Stomach (tissue), 9 donors: Measurements from ENCODE around the gene ITPR2. TPM values are rescaled to one million over a fixed set of nuclear protein-coding genes. Genes with fewer than 3 reads are reported as not detected.
A peak's percentile ranks its signal among the peaks of the same experiment; 100 is the strongest.

Experiments used
- DNase-seq, 2 donors: peaks; one replicate each; pipeline versions ENCODE4 v3.0.0 to v3.0.0-alpha.2; 2013 to 2019
- H3K27ac ChIP-seq, 5 donors: fragments of 200-600 bp in 4 of 5; sonication (generic) in 4 of 5; one replicate each; pipeline ENCODE4 v1.5.1; 2013 to 2019; ENCODE audit warnings: mild to moderate bottlenecking in 1 of 5, moderate library complexity in 1 of 5
- H3K27me3 ChIP-seq, 3 donors: fragments of 200-600 bp; sonication (generic); one replicate each; pipeline ENCODE4 v1.5.1; 2017 to 2019; ENCODE audit warnings: mixed run types in 1 of 3
- H3K36me3 ChIP-seq, 4 donors: fragments of 200-600 bp; sonication (generic); 1 replicate in 3 of 4; 2 replicates in 1 of 4; pipeline ENCODE4 v1.5.1; 2016 to 2019
- H3K4me1 ChIP-seq, 4 donors: fragments of 200-600 bp; sonication (generic); one replicate each; pipeline ENCODE4 v1.5.1; 2016 to 2019
- H3K4me3 ChIP-seq, 4 donors: fragments of 200-600 bp; sonication (generic) in 3 of 4; one replicate each; pipeline ENCODE4 v1.5.1; 2016 to 2019; ENCODE audit warnings: mild to moderate bottlenecking in 1 of 4
- H3K9me3 ChIP-seq, 4 donors: fragments of 200-600 bp; sonication (generic); one replicate each; pipeline ENCODE4 v1.5.1; 2016 to 2019
- CTCF ChIP-seq, 7 experiments: fragments of 450-650 bp in 4 of 7; fragments of 200-600 bp in 3 of 7; sonication (generic) in 3 of 7; IDR thresholded peaks; one replicate each; pipeline ENCODE4 v1.5.1; 2016 to 2019; ENCODE audit warnings: antibody characterized with exemption in 7 of 7, control low read depth in 2 of 7, mild to moderate bottlenecking in 1 of 7
- EP300 ChIP-seq: sonication (generic); formaldehyde crosslinking; IDR thresholded peaks from one replicate; pipeline ENCODE4 v1.6.1; 2017; ENCODE audit warnings: antibody characterized with exemption
- POLR2A ChIP-seq, 4 donors: fragments of 450-650 bp; IDR thresholded peaks; one replicate each; pipeline ENCODE4 v1.6.1; 2016; ENCODE audit warnings: antibody characterized with exemption in 4 of 4, control low read depth in 2 of 4, mild to moderate bottlenecking in 1 of 4, moderate library complexity in 1 of 4
- POLR2AphosphoS5 ChIP-seq, 3 donors: sonication (generic); formaldehyde crosslinking; IDR thresholded peaks; one replicate each; pipeline ENCODE4 v1.6.1; 2016; ENCODE audit warnings: antibody characterized with exemption in 3 of 3
- WGBS, 5 donors: extraction: QIAGEN DNeasy Blood & Tissue Kit in 3 of 5; methylation state at CpG; one replicate each; pipeline versions ENCODE4 v1.1.5 to v1.1.7; 2013 to 2018; 5-methylcytosine and 5-hydroxymethylcytosine counted together
- intact Hi-C: fragments of 100-400 bp; cut with DNase I; formaldehyde crosslinking; loops from one replicate; pipeline ENCODE4 v1.15.1; 2023; ENCODE audit warnings: low total_unique reads
- polyA plus RNA-seq, 3 donors: library from polyadenylated mRNA; stranded (reverse); fragments of 200-250 nt; gene quantifications; one replicate each; pipeline ENCODE4 v1.2.3, GENCODE V29; 2013
- total RNA-seq, 5 donors: library from RNA; depleted of rRNA; stranded (reverse); fragments of >200 nt; gene quantifications; one replicate each; pipeline versions ENCODE4 v1.1.0 to v1.2.3, GENCODE V29; 2014 to 2016
- donor health status: healthy with polysubstance abuse.
- donor health status: Bipolar disorder and iron deficiency.
- donor health status: healthy.

Gene ITPR2
- total and polyA plus RNA-seq, 8 donors, result 1.4 to 172 (median 23.4) TPM

- intact Hi-C loops, result no loop called here
- no peaks in the 10 kb centered on the region for H3K9me3 ChIP-seq
Observed at GRCh38 chr12:26872625-26873024, 39.6 kb upstream of the ITPR2 start.

GRCh38 chr12:26871985-26872384, 39.0 kb upstream of the ITPR2 start:
- peaks cover 11 to 17% (median 15%) of the 10 kb centered on the region in 4 donors for H3K4me1 ChIP-seq
- DNase-seq, result no peak
- no peak overlapping the region for H3K4me3 ChIP-seq
- intact Hi-C loops, result no loop called here
- H3K36me3 ChIP-seq, result no peaks in the 10 kb centered on the region
- H3K27ac ChIP-seq, result no peak overlapping the region
- H3K9me3 ChIP-seq, result no peaks in the 10 kb centered on the region
- H3K27me3 ChIP-seq, result no peaks in the 10 kb centered on the region
- WGBS, 5 donors, result 70 to 81% (median 74%) methylated on average over 2 of the region's 2 CpGs
- TF ChIP-seq EP300 (no peak), CTCF (IDR thresholded peaks at IDR 0.05) (no peak), POLR2AphosphoS5 (IDR thresholded peaks at IDR 0.05) (no peak), POLR2A (IDR thresholded peaks at IDR 0.05) (no peak)

More at GRCh38 chr12:26872625-26873024, 39.6 kb upstream of the ITPR2 start:
- no peak for DNase-seq
- no peak for TF ChIP-seq POLR2A (IDR thresholded peaks at IDR 0.05)
- TF ChIP-seq EP300, result no peak
- TF ChIP-seq CTCF (IDR thresholded peaks at IDR 0.05), result no peak
- no peak for TF ChIP-seq POLR2AphosphoS5 (IDR thresholded peaks at IDR 0.05)
- peaks cover 11 to 17% (median 15%) of the 10 kb centered on the region in 4 donors for H3K4me1 ChIP-seq
- H3K27ac ChIP-seq, result no peak overlapping the region
- no peak overlapping the region for H3K4me3 ChIP-seq
- no peaks in the 10 kb centered on the region for H3K36me3 ChIP-seq
- WGBS, 5 donors, result 46 to 67% (median 56%) methylated on average over 1 of the region's 1 CpG
- H3K27me3 ChIP-seq, result no peaks in the 10 kb centered on the region

- TF ChIP-seq POLR2A (IDR thresholded peaks at IDR 0.05), result no peak
- Histone ChIP-seq H3K36me3 (no peaks in the 10 kb centered on the region), H3K27me3 (no peaks in the 10 kb centered on the region), H3K9me3 (no peaks in the 10 kb centered on the region), H3K27ac (peak overlapping the region; percentile 32 to 71 (median 64)), H3K4me1 (peaks cover 11 to 17% (median 15%) of the 10 kb centered on the region in 4 donors), H3K4me3 (no peak overlapping the region)
- peak; percentile 77 to 86 for DNase-seq
- WGBS, 5 donors, result 19 to 28% (median 26%) methylated on average over 11 of the region's 11 CpGs
- intact Hi-C loops, result no loop called here
Observed at GRCh38 chr12:26870491-26871419, 37.8 kb upstream of the ITPR2 start.

GRCh38 chr12:26869908-26870459, 37.0 kb upstream of the ITPR2 start:
- H3K4me3 ChIP-seq, result no peak overlapping the region
- H3K27me3 ChIP-seq, result no peaks in the 10 kb centered on the region
- 65 to 81% (median 74%) methylated on average over 6 of the region's 6 CpGs for WGBS, 5 donors
- intact Hi-C loops, result no loop called here
- DNase-seq, result no peak
- H3K4me1 ChIP-seq, result peaks cover 11 to 17% (median 15%) of the 10 kb centered on the region in 4 donors
- H3K27ac ChIP-seq, result peak overlapping the region in 3 of 5 donors; percentile 40 to 71 (median 64)
- H3K36me3 ChIP-seq, result no peaks in the 10 kb centered on the region
- no peaks in the 10 kb centered on the region for H3K9me3 ChIP-seq
- TF ChIP-seq EP300, result no peak
- no peak for TF ChIP-seq POLR2A (IDR thresholded peaks at IDR 0.05)
- TF ChIP-seq POLR2AphosphoS5 (IDR thresholded peaks at IDR 0.05), result no peak
- TF ChIP-seq CTCF (IDR thresholded peaks at IDR 0.05), result no peak
